Natural killer cell (primary cell): ENCODE data around the gene KRT3. TPM values are rescaled to one million over a fixed set of nuclear protein-coding genes. Genes with fewer than 3 reads are reported as not detected.

Source experiments
- ATAC-seq, 3 donors: fragments of 150-1000 bp in 2 of 3; fragments of 200-7000 bp in 1 of 3; cut with Tn5 transposase; 1 replicate in 1 of 3; 2 replicates in 2 of 3; pipeline ENCODE4 v1.10.0; 2021; ENCODE audit warnings: mild to moderate bottlenecking in 2 of 3, moderate library complexity in 2 of 3
- DNase-seq, 2 donors: peaks; one replicate each; pipeline versions ENCODE4 v3.0.0 to v3.0.0-alpha.2; 2013 to 2021; ENCODE audit warnings: mixed read lengths in 1 of 2
- H3K27ac ChIP-seq: one replicate; pipeline ENCODE4 v1.5.1; 2013; ENCODE audit warnings: mild to moderate bottlenecking, low read length
- H3K27me3 ChIP-seq: one replicate; pipeline ENCODE4 v1.6.1; 2013; ENCODE audit warnings: low read length; ENCODE audit not compliant: control insufficient read depth, insufficient read depth
- H3K36me3 ChIP-seq: one replicate; pipeline ENCODE4 v1.6.1; 2013; ENCODE audit warnings: low read length; ENCODE audit not compliant: control insufficient read depth, insufficient read depth
- H3K4me1 ChIP-seq: one replicate; pipeline ENCODE4 v1.6.1; 2013; ENCODE audit warnings: low read length; ENCODE audit not compliant: control insufficient read depth, insufficient read depth
- H3K4me3 ChIP-seq: one replicate; pipeline ENCODE4 v1.5.1; 2013; ENCODE audit warnings: low read length
- H3K9me3 ChIP-seq: one replicate; pipeline ENCODE4 v1.6.1; 2013; ENCODE audit warnings: low read length; ENCODE audit not compliant: control insufficient read depth, insufficient read depth
- H3K27ac Mint-ChIP-seq, 2 donors: one replicate each; pipeline ENCODE4 v1.8.0; 2022; ENCODE audit warnings: mild to moderate bottlenecking in 2 of 2, mixed read lengths in 2 of 2, moderate library complexity in 1 of 2
- H3K27me3 Mint-ChIP-seq, 2 donors: one replicate each; pipeline ENCODE4 v1.8.0; 2022; ENCODE audit warnings: low read depth in 2 of 2, mixed read lengths in 2 of 2
- H3K36me3 Mint-ChIP-seq: one replicate; pipeline ENCODE4 v1.8.0; 2022; ENCODE audit warnings: mixed read lengths
- H3K4me1 Mint-ChIP-seq, 2 donors: one replicate each; pipeline ENCODE4 v1.8.0; 2022; ENCODE audit warnings: mixed read lengths in 2 of 2
- H3K4me3 Mint-ChIP-seq: one replicate; pipeline ENCODE4 v1.8.0; 2022; ENCODE audit warnings: mild to moderate bottlenecking, moderate library complexity, mixed read lengths
- H3K9me3 Mint-ChIP-seq, 2 donors: one replicate each; pipeline ENCODE4 v1.8.0; 2022; ENCODE audit warnings: mixed read lengths in 2 of 2
- CTCF ChIP-seq: fragments of 200-600 bp; IDR thresholded peaks from one replicate; pipeline ENCODE4 v1.8.0; 2022; ENCODE audit warnings: antibody characterized with exemption
- WGBS: methylation state at CpG from one replicate; pipeline ENCODE4 v1.1.7; 2013; ENCODE audit warnings: missing lambda C conversion rate; ENCODE audit not compliant: insufficient coverage; 5-methylcytosine and 5-hydroxymethylcytosine counted together
- intact Hi-C: fragments of 100-400 bp; cut with micrococcal nuclease; formaldehyde crosslinking; loops from one replicate; pipeline ENCODE4 v1.14.2; 2022
- total RNA-seq, 4 donors: library from RNA; stranded (reverse); fragments of 120-200 nt in 1 of 4; gene quantifications; one replicate each; pipeline versions ENCODE4 v1.2.3 to v1.2.4, GENCODE V29; 2013 to 2022

KRT3 gene
- total RNA-seq, 3 donors from 2014 or later (not counting 1 experiment from before 2014, with no cell fraction given) = not detected

GRCh38 chr12:52814710-52815155 lies 18.8 kb upstream of the KRT3 start:
- H3K27ac ChIP-seq = no peak overlapping the region
- H3K27me3 Mint-ChIP-seq = peaks cover 11 to 20% of the 10 kb centered on the region in 2 donors
- ATAC-seq = no peak
- no peaks in the 10 kb centered on the region for H3K9me3 Mint-ChIP-seq
- intact Hi-C loops = no loop called here
- H3K27me3 ChIP-seq = no peaks in the 10 kb centered on the region
- no peak overlapping the region for H3K4me3 Mint-ChIP-seq
- no peak for TF ChIP-seq CTCF
- no peak overlapping the region for H3K4me3 ChIP-seq
- H3K36me3 Mint-ChIP-seq = no peaks in the 10 kb centered on the region
- no peaks in the 10 kb centered on the region for H3K9me3 ChIP-seq
- no peak for DNase-seq
- WGBS = 96% methylated on average over 4 of the region's 4 CpGs
- H3K4me1 ChIP-seq = no peaks in the 10 kb centered on the region
- H3K27ac Mint-ChIP-seq = no peak overlapping the region
- no peaks in the 10 kb centered on the region for H3K36me3 ChIP-seq
- peaks cover 4 to 13% of the 10 kb centered on the region in 2 donors for H3K4me1 Mint-ChIP-seq

- no peak for TF ChIP-seq CTCF
- H3K36me3 ChIP-seq = no peaks in the 10 kb centered on the region
- H3K27me3 Mint-ChIP-seq = peaks cover 9 to 20% of the 10 kb centered on the region in 2 donors
- WGBS = 86% methylated on average over 15 of the region's 15 CpGs
- no peaks in the 10 kb centered on the region for H3K36me3 Mint-ChIP-seq
- no peak within 1 kb of the TSS for H3K27ac ChIP-seq
- H3K4me3 ChIP-seq = no peak within 1 kb of the TSS
- ATAC-seq (no peak), DNase-seq (no peak)
- no peaks in the 10 kb centered on the region for H3K9me3 Mint-ChIP-seq
- peaks cover 4 to 13% of the 10 kb centered on the region in 2 donors for H3K4me1 Mint-ChIP-seq
- no peak within 1 kb of the TSS for H3K4me3 Mint-ChIP-seq
- no peaks in the 10 kb centered on the region for H3K27me3 ChIP-seq
- intact Hi-C loops = no loop called here
- no peaks in the 10 kb centered on the region for H3K9me3 ChIP-seq
- no peak within 1 kb of the TSS for H3K27ac Mint-ChIP-seq
- no peaks in the 10 kb centered on the region for H3K4me1 ChIP-seq
Observed at GRCh38 chr12:52813885-52814709, 18.2 kb upstream of the KRT3 start, which contains the start of gene KRT4. KRT4 (minus strand) TSS chr12:52814116; CDS start chr12:52814058, 58 bp downstream.

GRCh38 chr12:52813203-52813819 lies 17.4 kb upstream of the KRT3 start:
- peaks cover 6 to 19% of the 10 kb centered on the region in 2 donors for H3K27me3 Mint-ChIP-seq
- no peak for DNase-seq
- Histone ChIP-seq H3K36me3 (no peaks in the 10 kb centered on the region), H3K27ac (no peak overlapping the region), H3K4me3 (no peak overlapping the region), H3K9me3 (no peaks in the 10 kb centered on the region), H3K4me1 (no peaks in the 10 kb centered on the region), H3K27me3 (no peaks in the 10 kb centered on the region)
- intact Hi-C loops = no loop called here
- no peaks in the 10 kb centered on the region for H3K9me3 Mint-ChIP-seq
- 88% methylated on average over 10 of the region's 10 CpGs for WGBS
- no peak overlapping the region for H3K4me3 Mint-ChIP-seq
- ATAC-seq = no peak
- peaks cover 4 to 13% of the 10 kb centered on the region in 2 donors for H3K4me1 Mint-ChIP-seq
- no peak for TF ChIP-seq CTCF
- no peak overlapping the region for H3K27ac Mint-ChIP-seq
- H3K36me3 Mint-ChIP-seq = no peaks in the 10 kb centered on the region
